ENCODE data around the gene SULT1A1. TPM values are rescaled to one million over a fixed set of nuclear protein-coding genes. Genes with fewer than 3 reads are reported as not detected.
A peak's percentile ranks its signal among the peaks of the same experiment; 100 is the strongest.

SULT1A1 gene
- total and polyA plus RNA-seq, 2 of the 13 experiments (the other 11 are each of a cell fraction or from before 2014, with no cell fraction given), result 114 to 147 TPM

GRCh38 chr16:28597692-28598261, 12.1 kb downstream of the SULT1A1 start (continued):
- TF ChIP-seq PATZ1 (CRISPR knock-in tag; IDR thresholded peaks at IDR 0.05), result peak; percentile 14; the same call in 1 of the 2 replicates
- 0 out of 2 replicates have a peak, but pooled peaks have one; percentile 47 for TF ChIP-seq ZNF280D (CRISPR knock-in tag; IDR thresholded peaks at IDR 0.05)
- TF ChIP-seq POGZ (CRISPR knock-in tag; IDR thresholded peaks at IDR 0.05), result 0 out of 2 replicates have a peak, but pooled peaks have one; percentile 18
- no peak for TF ChIP-seq KDM4B (CRISPR knock-in tag; IDR thresholded peaks at IDR 0.05)
- peak; percentile 14; the same call in 1 of the 2 replicates for TF ChIP-seq MAZ (IDR thresholded peaks at IDR 0.05; ENCODE audit: borderline replicate concordance, low read depth, low read length)
- TF ChIP-seq MAZ (CRISPR knock-in tag; IDR thresholded peaks at IDR 0.05; ENCODE audit: low read depth), result peak; percentile 66
- TF ChIP-seq ZBTB21 (CRISPR knock-in tag; IDR thresholded peaks at IDR 0.05), result no peak
- TF ChIP-seq ZNF678 (CRISPR knock-in tag; IDR thresholded peaks at IDR 0.05), result no peak
- TF ChIP-seq CREBL2 (CRISPR knock-in tag; IDR thresholded peaks at IDR 0.05; ENCODE audit: borderline replicate concordance), result 0 out of 2 replicates have a peak, but pooled peaks have one; percentile 26
- TF ChIP-seq PCBP1 (IDR thresholded peaks at IDR 0.05; ENCODE audit: borderline replicate concordance, low read depth, low read length), result no peak
- TF ChIP-seq TFE3 (CRISPR knock-in tag; IDR thresholded peaks at IDR 0.05), result peak; percentile 28; the same call in 1 of the 2 replicates
- no peak for TF ChIP-seq ZNF331 (CRISPR knock-in tag; IDR thresholded peaks at IDR 0.05)
- TF ChIP-seq SKI (IDR thresholded peaks at IDR 0.05; ENCODE audit: partially characterized antibody), result peak; percentile 29
- peak; percentile 83; the same call in 1 of the 2 replicates for TF ChIP-seq ZNF788 (CRISPR knock-in tag; IDR thresholded peaks at IDR 0.05; ENCODE audit: borderline replicate concordance)
- peak; percentile 36; the same call in 1 of the 2 replicates for TF ChIP-seq DRAP1 (CRISPR knock-in tag; IDR thresholded peaks at IDR 0.05)
- TF ChIP-seq TGIF2 (CRISPR knock-in tag; IDR thresholded peaks at IDR 0.05), result 0 out of 2 replicates have a peak, but pooled peaks have one; percentile 40
- TF ChIP-seq HMGXB4 (CRISPR knock-in tag; IDR thresholded peaks at IDR 0.05; ENCODE audit: borderline replicate concordance in 1 of 2, low read depth in 1 of 2), result 0 out of 4 replicates have a peak, but pooled peaks have one; percentile 12 to 35
- TF ChIP-seq ZSCAN21 (CRISPR knock-in tag; IDR thresholded peaks at IDR 0.05; ENCODE audit: borderline replicate concordance), result no peak
